ENCODE results near the gene OR8A1.
"Not testable (repeated sequence)": the region's sequence is repeated elsewhere in the genome, so short reads cannot be mapped to it uniquely, and the experiment has no call there.

The OR8A1 gene

GRCh38 chr11:124592627-124593026 lies 22.8 kb downstream of the OR8A1 start:
- DNase-seq (ENCODE audit: low read depth in 2 of 2) = no peak

- no peak for DNase-seq (ENCODE audit: low read depth in 2 of 2)
These were observed 25.5 kb downstream of the OR8A1 start for GRCh38 chr11:124595302-124595701.

- no peak for DNase-seq (ENCODE audit: low read depth in 2 of 2)
These were observed 27.8 kb downstream of the OR8A1 start for GRCh38 chr11:124597626-124598025.

- DNase-seq (ENCODE audit: low read depth in 2 of 2) = no peak
These were observed 31.0 kb downstream of the OR8A1 start for GRCh38 chr11:124600621-124601320.

GRCh38 chr11:124602193-124602592 lies 32.4 kb downstream of the OR8A1 start:
- DNase-seq (ENCODE audit: low read depth in 2 of 2) = no peak

GRCh38 chr11:124602723-124603122 lies 32.9 kb downstream of the OR8A1 start:
- DNase-seq (ENCODE audit: low read depth in 2 of 2) = not testable (repeated sequence)

DNA sequence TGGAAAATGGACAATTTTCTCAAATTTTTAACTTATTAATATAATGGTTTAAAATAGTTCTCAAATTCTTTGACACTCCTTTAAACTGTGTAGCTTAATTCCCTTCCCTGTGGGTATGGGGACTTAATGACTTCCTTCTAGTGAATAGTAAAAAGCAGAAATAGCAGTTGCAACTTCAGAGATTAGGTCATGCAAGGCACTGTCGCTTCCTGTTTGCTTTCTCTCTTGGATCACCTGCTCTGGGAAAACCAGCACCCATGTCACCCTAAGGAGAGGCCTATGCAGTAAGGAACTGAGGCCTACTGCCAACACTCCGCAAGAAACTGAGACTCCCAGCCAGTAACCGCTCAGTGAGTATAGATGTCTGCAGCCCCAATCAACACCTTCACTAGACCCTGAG lies 35.9 kb downstream of the OR8A1 start:
- no peak for DNase-seq (ENCODE audit: low read depth in 2 of 2)

GRCh38 chr11:124608147-124608546 lies 38.4 kb downstream of the OR8A1 start:
- DNase-seq (ENCODE audit: low read depth in 2 of 2) = no peak

DNA sequence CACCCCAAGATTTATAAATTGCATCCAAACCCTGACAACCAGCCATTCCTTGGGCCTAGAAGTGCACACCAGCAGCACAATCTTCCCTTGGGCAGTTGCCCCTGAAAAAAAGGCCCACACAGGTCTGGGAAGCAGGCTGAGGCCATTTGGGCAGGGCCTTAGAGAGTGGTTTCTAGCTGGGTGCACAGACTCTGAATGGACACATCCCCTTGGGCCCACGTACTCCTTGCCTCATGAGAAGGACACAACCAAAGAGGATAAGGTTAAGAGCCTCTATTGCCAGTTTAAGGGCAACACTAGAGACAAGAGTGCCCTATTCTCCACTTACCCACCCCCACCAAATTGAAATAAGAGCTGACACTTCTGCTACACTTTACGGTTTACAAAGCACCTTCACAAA lies 40.5 kb downstream of the OR8A1 start:
- no peak for DNase-seq (ENCODE audit: low read depth in 2 of 2)

- DNase-seq (ENCODE audit: low read depth in 2 of 2) = no peak
These were observed 41.3 kb downstream of the OR8A1 start, which contains the start of gene PANX3 for GRCh38 chr11:124611064-124611463. TSS of gene PANX3 (plus strand) at chr11:124611428. CDS start at chr11:124611557, 129 bp downstream.

DNA sequence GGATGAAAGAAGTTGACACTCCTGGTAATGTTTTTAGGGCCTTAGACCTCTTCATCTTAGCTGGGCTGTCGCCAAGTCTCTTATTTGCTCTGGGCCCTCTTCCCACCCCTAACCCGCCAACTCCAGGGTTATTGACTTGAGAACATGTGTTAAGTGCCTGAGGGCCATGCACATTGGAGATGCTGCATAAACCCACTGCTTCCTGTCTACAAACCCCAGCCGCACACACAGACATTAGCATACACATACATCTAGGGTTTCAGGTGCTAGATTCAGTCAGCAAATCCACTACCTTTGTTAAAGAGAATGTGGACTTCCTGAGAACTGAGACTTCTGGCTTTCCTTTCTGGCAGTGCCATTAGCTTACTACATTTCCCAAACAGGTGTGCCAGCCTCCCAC lies 42.2 kb downstream of the OR8A1 start:
- no peak for DNase-seq (ENCODE audit: low read depth in 2 of 2)

DNA sequence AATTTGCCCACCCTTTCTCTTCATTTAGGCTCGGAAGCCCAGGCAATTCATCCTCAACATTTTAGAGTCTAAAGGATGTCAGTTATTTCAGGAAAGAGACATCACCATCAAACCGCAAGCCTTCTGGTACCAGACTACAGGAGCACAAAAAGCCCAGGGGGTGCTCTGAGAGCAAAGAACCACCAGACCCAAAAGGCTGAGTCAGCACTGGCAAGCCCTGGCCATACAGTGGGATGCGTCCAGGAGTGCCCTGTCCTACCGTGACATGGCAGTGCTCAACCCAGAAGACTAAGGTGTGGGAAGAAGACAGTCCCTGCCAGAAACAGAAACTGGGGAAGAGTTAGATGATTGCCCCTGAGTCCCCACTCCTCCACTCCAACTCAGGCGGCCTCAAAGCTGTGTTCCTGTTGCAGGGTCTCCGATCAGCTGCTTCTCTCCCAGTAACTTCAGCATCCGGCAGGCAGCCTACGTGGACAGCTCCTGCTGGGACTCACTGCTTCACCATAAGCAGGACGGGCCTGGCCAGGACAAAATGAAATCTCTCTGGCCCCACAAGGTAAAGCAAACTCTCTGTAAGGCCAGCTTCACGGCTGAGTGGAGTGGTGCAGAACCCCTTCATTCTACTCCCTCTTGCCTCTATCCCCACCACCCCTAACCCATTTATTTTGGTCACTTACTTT lies 42.9 kb downstream of the OR8A1 start:
- no peak for DNase-seq (ENCODE audit: low read depth in 2 of 2)

GRCh38 chr11:124618863-124619262 lies 49.1 kb downstream of the OR8A1 start:
- no peak for DNase-seq (ENCODE audit: low read depth in 2 of 2)
